Astrocyte of the spinal cord (primary cell): Measurements from ENCODE around the gene ZNF433.

ENCODE experiments used
- DNase-seq: peaks from one replicate; pipeline ENCODE4 v3.0.0; 2011; ENCODE audit warnings: low read depth, low spot score
- H3K4me3 ChIP-seq: 2 replicates; pipeline ENCODE4 v1.5.1; 2011; ENCODE audit warnings: low read depth, mild to moderate bottlenecking, low read length, moderate library complexity
- CTCF ChIP-seq: IDR thresholded peaks from 2 replicates; pipeline ENCODE4 v1.5.1; 2012; ENCODE audit warnings: low read depth, mild to moderate bottlenecking, low read length, inconsistent platforms
- in situ Hi-C: cut with HindIII; loops from 2 replicates; pipeline ENCODE4 v1.10.0; 2017; ENCODE audit warnings: low sequenced_read_pairs

ZNF433 gene

GRCh38 chr19:11973019-11973810 lies 62.3 kb downstream of the ZNF433 start:
- no peak for DNase-seq
- no peak for TF ChIP-seq CTCF
- H3K4me3 ChIP-seq, result no peak overlapping the region
- in situ Hi-C loops, result no loop called here

GRCh38 chr19:11971041-11971440 lies 64.4 kb downstream of the ZNF433 start:
- DNase-seq, result no peak
- in situ Hi-C loops, result no loop called here
- no peak overlapping the region for H3K4me3 ChIP-seq
- TF ChIP-seq CTCF, result no peak

GRCh38 chr19:11970174-11970573 lies 65.3 kb downstream of the ZNF433 start:
- no peak for TF ChIP-seq CTCF
- no peak overlapping the region for H3K4me3 ChIP-seq
- DNase-seq, result no peak
- in situ Hi-C loops, result no loop called here

GRCh38 chr19:11964858-11965645 lies 70.4 kb downstream of the ZNF433 start, which contains the start of gene ZNF763:
Gene ZNF763 (plus strand): TSS chr19:11965040. CDS start chr19:11965209, 169 bp downstream.
- TF ChIP-seq CTCF, result no peak
- in situ Hi-C loops, result no loop called here
- DNase-seq, result peak; percentile 61
- peak within 1 kb of the TSS; percentile 58 for H3K4me3 ChIP-seq
